Activated CD4-positive, alpha-beta T cell treated with anti-CD3 and anti-CD28 coated beads for 4 hours (primary cell): ENCODE measurements around the gene ATG14.
A peak's percentile ranks its signal among the peaks of the same experiment; 100 is the strongest.
"Not testable (repeated sequence)": the region's sequence is repeated elsewhere in the genome, so short reads cannot be mapped to it uniquely, and the experiment has no call there.

Experiments
- DNase-seq, 2 donors: peaks; one replicate each; pipeline ENCODE4 v3.0.0-alpha.2; 2020

The ATG14 gene

GRCh38 chr14:55411426-55412389, at the start of gene ATG14:
Gene ATG14 (minus strand): TSS chr14:55411830. CDS start chr14:55411822, 8 bp downstream.
- DNase-seq, result peak; percentile 67 to 70

GRCh38 chr14:55458800-55459515, 47.3 kb upstream of the ATG14 start:
- no peak for DNase-seq

- no peak for DNase-seq
Measured at GRCh38 chr14:55457496-55457895, 45.9 kb upstream of the ATG14 start.

- DNase-seq, result not testable (repeated sequence)
Measured at GRCh38 chr14:55456411-55456810, 44.8 kb upstream of the ATG14 start.

GRCh38 chr14:55454264-55455002, 42.8 kb upstream of the ATG14 start:
- DNase-seq, result no peak

- no peak for DNase-seq
Measured at GRCh38 chr14:55451950-55452349, 40.3 kb upstream of the ATG14 start.

GRCh38 chr14:55451398-55451797, 39.8 kb upstream of the ATG14 start:
- no peak for DNase-seq

GRCh38 chr14:55450987-55451386, 39.4 kb upstream of the ATG14 start:
- DNase-seq, result no peak

- no peak for DNase-seq
Measured at GRCh38 chr14:55450539-55450938, 38.9 kb upstream of the ATG14 start.

GRCh38 chr14:55450124-55450523, 38.5 kb upstream of the ATG14 start:
- DNase-seq, result no peak

- DNase-seq, result no peak
Measured at GRCh38 chr14:55449116-55449515, 37.5 kb upstream of the ATG14 start.

- peak in 1 of 2 donors; percentile 9 for DNase-seq
Measured at GRCh38 chr14:55448141-55448614, 36.5 kb upstream of the ATG14 start.

GRCh38 chr14:55446833-55447232, 35.2 kb upstream of the ATG14 start:
- DNase-seq, result no peak

- DNase-seq, result peak; percentile 56 to 70
Measured at GRCh38 chr14:55446127-55446736, 34.6 kb upstream of the ATG14 start.

GRCh38 chr14:55441286-55441685, 29.7 kb upstream of the ATG14 start:
- no peak for DNase-seq

GRCh38 chr14:55440385-55440784, 28.8 kb upstream of the ATG14 start, which contains the start of gene TBPL2:
Gene TBPL2 (minus strand): TSS chr14:55440616. CDS start chr14:55440449, 167 bp downstream.
- DNase-seq, result no peak

- no peak for DNase-seq
Measured at GRCh38 chr14:55438066-55438683, 26.5 kb upstream of the ATG14 start.

GRCh38 chr14:55436931-55437330, 25.3 kb upstream of the ATG14 start:
- DNase-seq, result no peak

GRCh38 chr14:55436519-55436918, 24.9 kb upstream of the ATG14 start:
- no peak for DNase-seq

- no peak for DNase-seq
Measured at GRCh38 chr14:55434805-55435174, 23.2 kb upstream of the ATG14 start.

- no peak for DNase-seq
Measured at GRCh38 chr14:55433880-55434804, 22.5 kb upstream of the ATG14 start.
